ENCODE data around the gene STXBP5L.
"Not testable (repeated sequence)": the region's sequence is repeated elsewhere in the genome, so short reads cannot be mapped to it uniquely, and the experiment has no call there.

The STXBP5L gene

DNA sequence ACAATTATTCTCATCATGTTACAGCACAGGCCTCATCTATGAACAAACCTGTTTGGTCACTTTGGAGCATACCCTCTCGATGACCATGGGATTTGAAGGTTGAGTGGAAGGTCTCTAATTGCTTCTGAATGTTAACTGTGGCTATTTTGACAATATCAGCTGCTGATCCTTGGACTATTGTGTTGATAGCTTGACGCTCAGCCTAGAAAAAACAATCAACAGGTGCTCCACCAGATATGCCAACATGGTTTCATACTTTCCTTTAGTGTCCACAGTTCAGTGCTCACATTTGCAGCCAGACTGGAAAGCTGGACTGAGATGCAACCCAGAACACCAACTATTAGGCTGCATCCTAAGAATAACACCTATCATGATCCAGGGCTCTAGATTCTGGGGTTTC lies 528.1 kb downstream of the STXBP5L start:
- no peak for DNase-seq

DNA sequence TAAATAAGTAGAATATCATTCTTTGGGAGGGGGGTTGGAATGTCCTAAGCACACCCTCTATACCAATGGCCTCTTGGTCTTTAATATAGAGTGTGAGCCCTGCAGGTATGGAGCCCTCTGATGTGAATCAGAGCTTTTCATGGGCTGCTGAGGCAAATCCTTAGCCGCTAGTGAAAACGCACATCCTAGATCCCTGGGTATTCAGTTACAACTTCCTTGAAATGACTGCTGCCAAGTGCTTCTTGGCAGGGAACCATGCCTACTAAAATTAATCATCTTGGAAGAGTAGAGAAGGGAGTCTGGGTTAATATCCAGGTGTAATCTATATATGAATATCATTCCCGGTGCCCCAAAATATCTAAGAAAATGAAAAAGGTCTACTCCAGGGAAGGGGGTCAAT lies 528.6 kb downstream of the STXBP5L start:
- DNase-seq, result no peak

DNA sequence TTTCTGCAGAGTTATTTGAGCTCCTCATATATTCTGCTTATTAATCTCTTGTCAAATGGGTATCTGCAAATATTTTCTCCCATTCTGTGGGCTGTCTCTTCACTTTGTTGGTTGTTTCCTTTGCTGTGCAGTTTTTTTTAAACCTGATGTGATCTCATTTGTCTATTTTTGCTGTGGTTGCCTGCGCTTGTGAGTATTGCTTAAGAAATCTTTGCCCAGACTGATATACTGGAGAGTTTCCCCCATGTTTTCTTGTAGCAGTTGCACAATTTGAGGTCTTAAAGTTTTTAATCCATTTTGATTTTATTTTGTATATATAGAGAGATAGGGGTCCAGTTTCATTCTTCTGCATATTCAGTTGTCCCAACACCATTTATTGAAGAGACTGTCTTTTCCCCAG lies 535.5 kb downstream of the STXBP5L start:
- no peak for DNase-seq

DNA sequence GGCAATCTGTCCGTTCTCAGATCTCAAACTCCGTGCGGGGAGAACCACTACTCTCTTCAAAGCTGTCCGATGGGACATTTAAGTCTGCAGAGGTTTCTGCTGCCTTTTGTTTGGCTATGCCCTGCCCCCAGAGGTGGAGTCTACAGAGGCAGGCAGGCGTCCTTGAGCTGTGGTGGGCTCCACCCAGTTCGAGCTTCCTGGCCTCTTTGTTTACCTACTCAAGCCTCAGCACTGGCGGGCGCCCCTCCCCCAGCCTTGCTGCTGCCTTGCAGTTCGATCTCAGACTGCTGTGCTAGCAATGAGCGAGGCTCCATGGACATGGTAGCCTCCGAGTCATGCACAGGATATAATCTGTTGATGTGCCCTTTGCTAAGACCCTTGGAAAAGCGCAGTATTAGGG lies 543.7 kb downstream of the STXBP5L start:
- not testable (repeated sequence) for DNase-seq

DNA sequence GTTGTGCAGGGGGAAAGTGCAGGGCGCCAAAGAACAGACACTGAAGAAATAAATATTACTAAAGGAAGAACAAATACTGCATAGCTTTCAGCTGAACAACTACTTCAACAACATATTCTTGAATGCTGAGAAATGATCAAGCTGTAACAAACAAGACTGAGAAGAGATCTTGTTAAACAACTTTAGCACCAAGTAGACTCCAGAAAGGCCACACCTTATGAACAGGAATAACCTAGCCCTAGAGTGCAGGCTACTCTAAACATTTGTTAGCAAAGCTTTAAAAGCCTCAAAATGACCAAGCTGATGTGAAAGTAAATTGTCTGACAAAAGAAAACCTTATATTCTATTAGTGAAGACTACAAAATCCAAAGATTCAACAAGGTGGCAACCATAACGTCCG lies 554.6 kb downstream of the STXBP5L start:
- no peak for DNase-seq

DNA sequence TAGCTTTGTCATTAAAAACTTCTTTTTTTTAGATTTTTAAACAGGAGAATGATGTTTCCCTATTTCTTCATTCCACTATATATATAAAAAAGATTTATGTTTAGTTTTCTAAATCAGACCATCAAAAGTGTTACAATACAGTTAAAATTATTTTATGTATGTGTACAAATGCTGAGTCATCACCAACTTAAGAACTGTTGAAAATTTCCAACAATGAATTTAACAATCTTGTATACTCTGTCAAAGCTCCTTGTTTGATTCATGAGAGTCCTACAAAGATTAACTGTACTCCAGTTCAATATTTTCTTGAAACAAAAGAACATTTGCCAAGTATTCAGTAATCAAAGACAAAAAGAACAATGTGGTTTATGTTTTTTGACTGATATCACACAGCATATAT lies 555.7 kb downstream of the STXBP5L start:
- DNase-seq, result no peak

DNA sequence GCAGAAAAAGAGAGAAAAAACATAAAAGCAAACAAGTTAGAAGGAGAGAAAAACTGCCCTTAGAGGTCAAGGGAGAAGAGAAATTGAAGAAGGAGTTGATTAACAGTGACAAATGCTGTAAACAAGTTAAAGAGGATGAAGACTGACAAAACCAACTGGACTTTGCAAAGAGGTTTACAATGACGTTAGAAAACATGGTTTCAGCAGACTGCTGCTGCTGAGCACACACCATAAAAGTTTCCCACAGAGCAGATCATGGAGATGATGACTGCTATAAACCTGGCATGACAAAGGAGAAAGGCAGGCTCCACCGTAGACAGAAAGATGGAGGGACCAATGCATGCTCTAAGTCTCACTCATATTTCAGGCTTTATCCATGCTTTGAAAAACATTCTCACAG lies 559.1 kb downstream of the STXBP5L start:
- DNase-seq, result no peak

DNA sequence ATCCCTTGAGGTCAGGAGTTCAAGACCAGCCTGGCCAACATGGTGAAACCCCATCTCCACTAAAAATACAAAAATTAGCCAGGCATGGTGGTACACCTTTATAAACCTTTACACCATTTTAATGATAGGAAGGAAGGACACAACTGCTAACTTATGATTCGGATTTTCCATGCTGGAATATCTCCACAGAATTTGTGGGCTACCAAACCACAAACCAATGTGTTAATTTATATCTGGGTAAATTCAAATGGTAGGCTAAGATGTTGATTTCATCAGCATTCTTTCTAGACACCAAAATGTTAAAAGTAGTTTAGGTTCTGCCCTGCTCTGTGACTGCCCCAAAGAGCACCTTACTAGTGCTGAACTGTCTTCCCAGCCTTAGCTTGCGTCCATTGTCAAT lies 565.0 kb downstream of the STXBP5L start:
- DNase-seq, result no peak

Data from DMS153 (cell line).